ENCODE data around the gene SNAPC1.

The SNAPC1 gene

GRCh38 chr14:61750708-61751474 lies 11.3 kb upstream of the SNAPC1 start:
- H3K27me3 ChIP-seq (ENCODE audit: insufficient read depth, poor library complexity, severe bottlenecking) = no peaks in the 10 kb centered on the region
- H3K4me3 ChIP-seq (replicated peaks; ENCODE audit: insufficient read depth, low read length) = peak overlapping the region; percentile 47
- H3K27ac ChIP-seq (replicated peaks) = peak overlapping the region; percentile 51; the same call in 1 of the 2 replicates
- DNase-seq (ENCODE audit: low read depth in 1 of 2, low spot score in 1 of 2) = peak; percentile 46 to 80
- TF ChIP-seq REST (IDR thresholded peaks at IDR 0.05; ENCODE audit: insufficient replicate concordance, low read depth) (no peak), POLR2AphosphoS5 (IDR thresholded peaks at IDR 0.05; ENCODE audit: low read depth) (no peak)

- H3K27ac ChIP-seq (replicated peaks) = peak overlapping the region; percentile 51; the same call in 1 of the 2 replicates
- peak overlapping the region; percentile 47 for H3K4me3 ChIP-seq (replicated peaks; ENCODE audit: insufficient read depth, low read length)
- no peak for TF ChIP-seq POLR2AphosphoS5 (IDR thresholded peaks at IDR 0.05; ENCODE audit: low read depth)
- TF ChIP-seq GABPA (IDR thresholded peaks at IDR 0.05; ENCODE audit: low read depth) = no peak
- no peaks in the 10 kb centered on the region for H3K27me3 ChIP-seq (ENCODE audit: insufficient read depth, poor library complexity, severe bottlenecking)
- no peak for DNase-seq (ENCODE audit: low read depth in 1 of 2, low spot score in 1 of 2)
Observed at GRCh38 chr14:61751475-61751989, 10.7 kb upstream of the SNAPC1 start.

- Histone ChIP-seq H3K4me3 (replicated peaks; ENCODE audit: insufficient read depth, low read length) (no peak overlapping the region), H3K27ac (replicated peaks) (no peak overlapping the region), H3K27me3 (ENCODE audit: insufficient read depth, poor library complexity, severe bottlenecking) (no peaks in the 10 kb centered on the region)
- TF ChIP-seq SPI1 (IDR thresholded peaks at IDR 0.05; ENCODE audit: borderline replicate concordance, low read depth) (peak; percentile 74), REST (IDR thresholded peaks at IDR 0.05; ENCODE audit: insufficient replicate concordance, low read depth) (no peak)
- DNase-seq (ENCODE audit: low read depth in 1 of 2, low spot score in 1 of 2) = no peak
Observed at GRCh38 chr14:61752626-61753025, 9.6 kb upstream of the SNAPC1 start.

GRCh38 chr14:61753631-61754030 lies 8.6 kb upstream of the SNAPC1 start:
- Histone ChIP-seq H3K4me3 (replicated peaks; ENCODE audit: insufficient read depth, low read length) (no peak overlapping the region), H3K27ac (replicated peaks) (no peak overlapping the region), H3K27me3 (ENCODE audit: insufficient read depth, poor library complexity, severe bottlenecking) (no peaks in the 10 kb centered on the region)
- DNase-seq (ENCODE audit: low read depth in 1 of 2, low spot score in 1 of 2) = no peak
- TF ChIP-seq REST (IDR thresholded peaks at IDR 0.05; ENCODE audit: insufficient replicate concordance, low read depth) (no peak), GABPA (IDR thresholded peaks at IDR 0.05; ENCODE audit: low read depth) (no peak), SPI1 (IDR thresholded peaks at IDR 0.05; ENCODE audit: borderline replicate concordance, low read depth) (no peak), CTCF (IDR thresholded peaks at IDR 0.05; ENCODE audit: insufficient read depth, low read length) (no peak), POLR2AphosphoS5 (IDR thresholded peaks at IDR 0.05; ENCODE audit: low read depth) (no peak)

Data from HL-60 (cell line).